Esophagus squamous epithelium (tissue), 4 donors: ENCODE data around the gene SPDYE2.
"Not testable (repeated sequence)": the region's sequence is repeated elsewhere in the genome, so short reads cannot be mapped to it uniquely, and the experiment has no call there.

Experiments
- POLR2A ChIP-seq, 4 donors: fragments of 450-650 bp; IDR thresholded peaks; one replicate each; pipeline ENCODE4 v1.6.1; 2017; ENCODE audit warnings: antibody characterized with exemption in 4 of 4, mild to moderate bottlenecking in 4 of 4, moderate library complexity in 3 of 4
- TF ChIP-seq, protein P1 (sequence below), 6 experiments: fragments of 450-650 bp in 4 of 6; fragments of 200-600 bp in 2 of 6; sonication (generic) in 2 of 6; IDR thresholded peaks; one replicate each; pipeline ENCODE4 v1.5.1; 2016 to 2019; ENCODE audit warnings: antibody characterized with exemption in 6 of 6, mild to moderate bottlenecking in 4 of 6, moderate library complexity in 4 of 6

DNA sequence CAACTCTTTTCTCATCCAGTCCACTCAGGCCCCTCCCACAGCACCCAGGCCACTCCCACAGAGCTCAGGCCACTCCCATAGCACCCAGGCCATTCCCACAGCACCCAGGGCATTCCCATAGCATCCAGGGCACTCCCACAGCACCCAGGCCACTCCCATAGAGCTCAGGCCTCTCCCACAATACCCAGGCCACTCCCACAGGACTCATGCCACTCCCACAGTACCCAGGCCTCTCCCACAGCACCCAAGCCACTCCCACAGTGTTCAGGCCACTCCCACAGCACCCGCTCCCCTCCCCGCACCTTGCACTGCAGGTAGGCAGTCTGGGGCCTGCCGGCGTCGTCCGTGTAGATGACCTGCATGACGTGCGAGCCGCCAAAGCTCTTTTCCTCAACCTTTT lies 38.8 kb downstream of the SPDYE2 start:
- TF ChIP-seq, protein P1, sequence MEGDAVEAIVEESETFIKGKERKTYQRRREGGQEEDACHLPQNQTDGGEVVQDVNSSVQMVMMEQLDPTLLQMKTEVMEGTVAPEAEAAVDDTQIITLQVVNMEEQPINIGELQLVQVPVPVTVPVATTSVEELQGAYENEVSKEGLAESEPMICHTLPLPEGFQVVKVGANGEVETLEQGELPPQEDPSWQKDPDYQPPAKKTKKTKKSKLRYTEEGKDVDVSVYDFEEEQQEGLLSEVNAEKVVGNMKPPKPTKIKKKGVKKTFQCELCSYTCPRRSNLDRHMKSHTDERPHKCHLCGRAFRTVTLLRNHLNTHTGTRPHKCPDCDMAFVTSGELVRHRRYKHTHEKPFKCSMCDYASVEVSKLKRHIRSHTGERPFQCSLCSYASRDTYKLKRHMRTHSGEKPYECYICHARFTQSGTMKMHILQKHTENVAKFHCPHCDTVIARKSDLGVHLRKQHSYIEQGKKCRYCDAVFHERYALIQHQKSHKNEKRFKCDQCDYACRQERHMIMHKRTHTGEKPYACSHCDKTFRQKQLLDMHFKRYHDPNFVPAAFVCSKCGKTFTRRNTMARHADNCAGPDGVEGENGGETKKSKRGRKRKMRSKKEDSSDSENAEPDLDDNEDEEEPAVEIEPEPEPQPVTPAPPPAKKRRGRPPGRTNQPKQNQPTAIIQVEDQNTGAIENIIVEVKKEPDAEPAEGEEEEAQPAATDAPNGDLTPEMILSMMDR (IDR thresholded peaks at IDR 0.05) = not testable (repeated sequence)
- not testable (repeated sequence) for TF ChIP-seq POLR2A (IDR thresholded peaks at IDR 0.05)
